Neural progenitor cell (in vitro differentiated cells): ENCODE results near the gene RAD51B.

Experiments used
- EZH2 ChIP-seq: fragments of 200-600 bp; sonication (generic); IDR thresholded peaks from 2 replicates; pipeline ENCODE4 v1.6.1; 2017; ENCODE audit warnings: antibody characterized with exemption, mild to moderate bottlenecking, moderate library complexity
- TF ChIP-seq, protein P1 (sequence below): fragments of 200-600 bp; sonication (generic); IDR thresholded peaks from 2 replicates; pipeline ENCODE4 v1.5.1; 2017; ENCODE audit warnings: antibody characterized with exemption, mild to moderate bottlenecking

- TF ChIP-seq, protein P1, sequence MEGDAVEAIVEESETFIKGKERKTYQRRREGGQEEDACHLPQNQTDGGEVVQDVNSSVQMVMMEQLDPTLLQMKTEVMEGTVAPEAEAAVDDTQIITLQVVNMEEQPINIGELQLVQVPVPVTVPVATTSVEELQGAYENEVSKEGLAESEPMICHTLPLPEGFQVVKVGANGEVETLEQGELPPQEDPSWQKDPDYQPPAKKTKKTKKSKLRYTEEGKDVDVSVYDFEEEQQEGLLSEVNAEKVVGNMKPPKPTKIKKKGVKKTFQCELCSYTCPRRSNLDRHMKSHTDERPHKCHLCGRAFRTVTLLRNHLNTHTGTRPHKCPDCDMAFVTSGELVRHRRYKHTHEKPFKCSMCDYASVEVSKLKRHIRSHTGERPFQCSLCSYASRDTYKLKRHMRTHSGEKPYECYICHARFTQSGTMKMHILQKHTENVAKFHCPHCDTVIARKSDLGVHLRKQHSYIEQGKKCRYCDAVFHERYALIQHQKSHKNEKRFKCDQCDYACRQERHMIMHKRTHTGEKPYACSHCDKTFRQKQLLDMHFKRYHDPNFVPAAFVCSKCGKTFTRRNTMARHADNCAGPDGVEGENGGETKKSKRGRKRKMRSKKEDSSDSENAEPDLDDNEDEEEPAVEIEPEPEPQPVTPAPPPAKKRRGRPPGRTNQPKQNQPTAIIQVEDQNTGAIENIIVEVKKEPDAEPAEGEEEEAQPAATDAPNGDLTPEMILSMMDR = no peak
- TF ChIP-seq EZH2 = no peak
Observed at GRCh38 chr14:67819563-67820421, at the start of gene RAD51B.
